ENCODE results near the gene NCDN. TPM values are rescaled to one million over a fixed set of nuclear protein-coding genes. Genes with fewer than 3 reads are reported as not detected.

Gene NCDN
- total and polyA plus RNA-seq, 2 of the 8 experiments (the other 6 are each of a cell fraction or from before 2014, with no cell fraction given) = 26.2 to 35.4 TPM

DNA sequence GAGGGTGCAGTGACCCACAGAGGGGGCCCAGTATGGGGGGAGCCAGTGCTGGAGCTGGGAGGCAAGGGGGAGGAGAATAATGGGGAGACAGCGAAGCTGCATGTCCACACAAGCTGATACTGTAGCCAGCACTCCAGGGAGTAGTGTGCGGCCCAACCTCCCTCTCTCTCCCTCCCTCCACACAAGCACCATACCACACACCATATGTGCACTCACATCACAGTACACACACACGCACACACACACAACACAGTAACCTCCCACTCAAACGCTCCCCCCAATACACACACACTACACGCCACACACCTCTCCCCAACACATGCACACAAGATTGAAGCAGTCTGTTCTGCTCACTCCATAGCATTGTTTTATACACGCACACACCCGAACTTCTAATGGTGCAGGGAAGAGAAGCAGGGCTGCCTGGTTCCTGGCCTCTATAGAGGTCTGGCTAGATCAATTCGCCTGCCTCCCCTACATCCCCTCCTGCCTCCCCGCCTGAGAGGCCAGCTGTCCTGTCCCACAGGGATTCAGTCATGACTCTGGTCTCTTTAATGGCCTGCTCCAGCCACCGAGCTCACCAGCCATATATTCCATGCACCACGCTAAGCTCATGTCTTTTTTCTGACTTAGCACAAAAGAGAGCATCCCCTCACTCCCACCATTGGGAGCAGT lies 3.8 kb downstream of the NCDN start:
- H3K18ac ChIP-seq (ENCODE audit: extremely low read depth, low read length) = no peak overlapping the region
- H4K5ac ChIP-seq (ENCODE audit: insufficient read length, low read depth, low read length) = no peak overlapping the region
- CTCF ChIA-PET (ENCODE audit: partially characterized antibody) = interaction anchor here (1.1 to 7.6 kb wide), 7 partner anchors 8 to 209 kb away, joined by 3 to 72 read pairs (median 4); partner anchors contain the start of gene CLSPN
- H3K9me3 ChIP-seq (ENCODE audit: insufficient read depth in 2 of 2, low read depth in 1 of 2, low read length in 1 of 2) = no peaks in the 10 kb centered on the region
- no peak overlapping the region for H4K91ac ChIP-seq (replicated peaks; ENCODE audit: insufficient read length, low read length)
- H3K27me3 ChIP-seq (replicated peaks in 1 of 4; ENCODE audit: control insufficient read depth in 3 of 4, extremely low read depth in 1 of 4, insufficient read depth in 3 of 4, low read length in 3 of 4) = no peaks in the 10 kb centered on the region
- no peak for DNase-seq (ENCODE audit: low read depth in 1 of 2, low spot score in 2 of 2)
- WGBS, 2 experiments (ENCODE audit: extremely low coverage in 1 of 2, insufficient coverage in 1 of 2, insufficient read length in 1 of 2, insufficient replicate concordance in 2 of 2, low coverage in 1 of 2, low lambda C conversion rate in 2 of 2, missing lambda C conversion rate in 1 of 2) = 89 to 100% methylated on average over 2 to 11 of the region's 11 CpGs
- H2BK5ac ChIP-seq (ENCODE audit: low read depth, low read length) = no peak overlapping the region
- no peak overlapping the region for H3K14ac ChIP-seq (ENCODE audit: insufficient read length)
- H2AK5ac ChIP-seq (ENCODE audit: low read depth, low read length) = no peak overlapping the region
- FAIRE-seq = no peak
- no peak overlapping the region for H3K23ac ChIP-seq (ENCODE audit: insufficient read length)
- no peak overlapping the region for H2AFZ ChIP-seq (ENCODE audit: low read length)
- POLR2A ChIA-PET (ENCODE audit: partially characterized antibody) = interaction anchor here (0.7 to 1.6 kb wide), 4 partner anchors 11 to 166 kb away, joined by 3 to 4 read pairs (median 3); no protein-coding TSS in a partner anchor
- no peak overlapping the region for H3K4me3 ChIP-seq (ENCODE audit: extremely low read depth in 1 of 4, insufficient read depth in 2 of 4, low read depth in 3 of 4, low read length in 4 of 4)
- no peak overlapping the region for H3K4ac ChIP-seq (replicated peaks; ENCODE audit: insufficient read length, low read depth, low read length)
- H3K9ac ChIP-seq (replicated peaks in 1 of 4; ENCODE audit: extremely low read depth in 1 of 4, low read depth in 3 of 4, low read length in 3 of 4) = no peak overlapping the region
- no peak overlapping the region for H2BK120ac ChIP-seq (replicated peaks; ENCODE audit: low read depth, low read length)
- H2BK20ac ChIP-seq (ENCODE audit: low read length) = no peak overlapping the region
- no peak overlapping the region for H2BK12ac ChIP-seq (ENCODE audit: low read depth, low read length)
- H4K20me1 ChIP-seq (replicated peaks in 1 of 2; ENCODE audit: control insufficient read depth in 1 of 2, insufficient read depth in 2 of 2, low read length in 2 of 2) = peaks cover 0 to 22% of the 10 kb centered on the region in 2 experiments
- peaks cover 3% of the 10 kb centered on the region for H3K79me1 ChIP-seq (ENCODE audit: low read depth, low read length)
- H3K27ac ChIP-seq (ENCODE audit: low read depth, low read length) = no peak overlapping the region
- H3K4me1 ChIP-seq (replicated peaks in 1 of 4; ENCODE audit: control insufficient read depth in 3 of 4, insufficient read depth in 4 of 4, low read length in 3 of 4) = peaks cover 0 to 6% (median under 1%) of the 10 kb centered on the region in 4 experiments; a peak in 6 of 7 replicates
- H2BK15ac ChIP-seq (ENCODE audit: low read length) = no peak overlapping the region
- H3K79me2 ChIP-seq (ENCODE audit: control insufficient read depth in 1 of 2, insufficient read depth in 2 of 2, low read length in 2 of 2) = peaks cover 0 to 10% of the 10 kb centered on the region in 2 experiments; a peak in 2 of 4 replicates
- peaks cover 7% of the 10 kb centered on the region; the same call in 1 of the 2 replicates for H3K23me2 ChIP-seq (ENCODE audit: low read depth, low read length)
- H4K8ac ChIP-seq (ENCODE audit: extremely low read depth, insufficient read depth, low read length) = no peak overlapping the region
- H3K56ac ChIP-seq (replicated peaks; ENCODE audit: insufficient read length, low read depth, low read length) = no peak overlapping the region
- peaks cover 14 to 25% (median 19%) of the 10 kb centered on the region in 4 experiments; a peak in 6 of 8 replicates for H3K36me3 ChIP-seq (ENCODE audit: control insufficient read depth in 2 of 4, insufficient read depth in 4 of 4, low read length in 3 of 4)
- H3K4me2 ChIP-seq (ENCODE audit: insufficient read depth in 1 of 2, low read depth in 2 of 2, low read length in 2 of 2) = no peak overlapping the region
- TF ChIP-seq KDM4A (IDR thresholded peaks at IDR 0.05; ENCODE audit: low read depth, low read length, severe bottlenecking) (no peak), CBX8 (IDR thresholded peaks at IDR 0.05; ENCODE audit: borderline replicate concordance, low read depth, low read length) (no peak)
- TF ChIP-seq, protein P1, sequence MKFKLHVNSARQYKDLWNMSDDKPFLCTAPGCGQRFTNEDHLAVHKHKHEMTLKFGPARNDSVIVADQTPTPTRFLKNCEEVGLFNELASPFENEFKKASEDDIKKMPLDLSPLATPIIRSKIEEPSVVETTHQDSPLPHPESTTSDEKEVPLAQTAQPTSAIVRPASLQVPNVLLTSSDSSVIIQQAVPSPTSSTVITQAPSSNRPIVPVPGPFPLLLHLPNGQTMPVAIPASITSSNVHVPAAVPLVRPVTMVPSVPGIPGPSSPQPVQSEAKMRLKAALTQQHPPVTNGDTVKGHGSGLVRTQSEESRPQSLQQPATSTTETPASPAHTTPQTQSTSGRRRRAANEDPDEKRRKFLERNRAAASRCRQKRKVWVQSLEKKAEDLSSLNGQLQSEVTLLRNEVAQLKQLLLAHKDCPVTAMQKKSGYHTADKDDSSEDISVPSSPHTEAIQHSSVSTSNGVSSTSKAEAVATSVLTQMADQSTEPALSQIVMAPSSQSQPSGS (IDR thresholded peaks at IDR 0.05; ENCODE audit: low read length) = no peak

All from H1 (cell line).